Panc1 (cell line): ENCODE measurements around the gene RNF4. TPM values are rescaled to one million over a fixed set of nuclear protein-coding genes. Genes with fewer than 3 reads are reported as not detected.

Experiments used
- ATAC-seq: fragments of 200-7000 bp; cut with Tn5 transposase; 2 replicates; pipeline ENCODE4 v1.9.1; 2020; ENCODE audit warnings: mild to moderate bottlenecking, moderate library complexity
- BruUV-seq: library from RNA; stranded (reverse); fragments of 400-500 nt; replicated peaks from 2 replicates; lab custom pipeline; 2021; lab: Mats Ljungman, UMichigan
- CTCF ChIA-PET: fragments of 300-600 bp; sonication (Branson Sonifier 250); formaldehyde crosslinking; loops from one replicate; lab custom pipeline; 2022; ENCODE audit warnings: antibody characterized with exemption; lab: Charles Lee
- POLR2A ChIA-PET: fragments of 300-600 bp; sonication (Branson Sonifier 250); formaldehyde crosslinking; loops from one replicate; lab custom pipeline; 2022; ENCODE audit warnings: antibody characterized with exemption; lab: Charles Lee
- DNase-seq: peaks from one replicate; pipeline ENCODE4 v3.0.0-alpha.2; 2010; ENCODE audit warnings: low read depth, low spot score
- H3K27ac ChIP-seq: 2 replicates; pipeline ENCODE4 v1.5.1; 2011; ENCODE audit warnings: mild to moderate bottlenecking, low read length, inconsistent platforms
- H3K27me3 ChIP-seq: fragments of 200-500 bp; sonication (Bioruptor generic); 2 replicates; pipeline ENCODE4 v1.6.0; 2014; ENCODE audit warnings: low read length, inconsistent platforms; ENCODE audit not compliant: control insufficient read depth, insufficient read depth
- H3K36me3 ChIP-seq: fragments of 200-500 bp; sonication (Bioruptor generic); 2 replicates; pipeline ENCODE4 v1.5.1; 2014; ENCODE audit warnings: inconsistent platforms, mild to moderate bottlenecking, low read length, moderate library complexity; ENCODE audit not compliant: control insufficient read depth, insufficient read depth
- H3K4me1 ChIP-seq: 2 replicates; pipeline ENCODE4 v1.5.1; 2011; ENCODE audit warnings: inconsistent platforms, mild to moderate bottlenecking, low read length, moderate library complexity; ENCODE audit not compliant: control insufficient read depth, insufficient read depth
- H3K4me3 ChIP-seq, 2 experiments: 2 replicates each; pipeline ENCODE4 v1.5.1; 2011 to 2012; ENCODE audit warnings: low read depth in 2 of 2, low read length in 2 of 2, mild to moderate bottlenecking in 2 of 2, inconsistent platforms in 1 of 2, moderate library complexity in 1 of 2
- H3K9me3 ChIP-seq: fragments of 200-500 bp; sonication (Bioruptor generic); 2 replicates; pipeline ENCODE4 v1.5.1; 2014; ENCODE audit warnings: low read depth, mild to moderate bottlenecking, inconsistent platforms, low read length, moderate library complexity; ENCODE audit not compliant: control insufficient read depth, insufficient read depth
- CTCF ChIP-seq: fragments of 450-650 bp; IDR thresholded peaks from 2 replicates; pipeline ENCODE4 v1.5.1; 2017; ENCODE audit warnings: mild to moderate bottlenecking
- POLR2AphosphoS5 ChIP-seq: IDR thresholded peaks from 2 replicates; pipeline ENCODE4 v1.6.1; 2012; ENCODE audit warnings: mild to moderate bottlenecking, low read depth, low read length, moderate library complexity
- SIN3A ChIP-seq: IDR thresholded peaks from 2 replicates; pipeline ENCODE4 v1.6.1; 2012; ENCODE audit warnings: low read depth, mild to moderate bottlenecking, low read length, moderate library complexity, borderline replicate concordance; ENCODE audit not compliant: insufficient read depth
- TCF7L2 ChIP-seq: IDR thresholded peaks from 2 replicates; pipeline ENCODE4 v1.6.1; 2011; ENCODE audit warnings: mild to moderate bottlenecking, low read depth, low read length, inconsistent platforms
- in situ Hi-C: cut with HindIII; loops from 2 replicates; pipeline ENCODE4 v1.10.0; 2016; ENCODE audit warnings: low sequenced_read_pairs, low pct_unique_long_range_greater_than_20kb
- intact Hi-C: fragments of 100-400 bp; cut with micrococcal nuclease; formaldehyde crosslinking; loops from one replicate; pipeline ENCODE4 v1.10.0; 2022; ENCODE audit not compliant: unreplicated experiment
- total RNA-seq: library from RNA; stranded (reverse); gene quantifications from one replicate; pipeline ENCODE4 v1.2.1, GENCODE V29; 2021; ENCODE audit not compliant: unreplicated experiment
- TF ChIP-seq, protein P1 (sequence below), 2 experiments: IDR thresholded peaks; 2 replicates each; pipeline ENCODE4 v1.6.1; 2011 to 2012; ENCODE audit warnings: low read depth in 2 of 2, control low read depth in 1 of 2, low read length in 1 of 2, mild to moderate bottlenecking in 1 of 2, moderate library complexity in 1 of 2; ENCODE audit not compliant: insufficient read depth in 1 of 2

The RNF4 gene
- total RNA-seq, 1 experiment from 2014 or later: 55.0 TPM

DNA sequence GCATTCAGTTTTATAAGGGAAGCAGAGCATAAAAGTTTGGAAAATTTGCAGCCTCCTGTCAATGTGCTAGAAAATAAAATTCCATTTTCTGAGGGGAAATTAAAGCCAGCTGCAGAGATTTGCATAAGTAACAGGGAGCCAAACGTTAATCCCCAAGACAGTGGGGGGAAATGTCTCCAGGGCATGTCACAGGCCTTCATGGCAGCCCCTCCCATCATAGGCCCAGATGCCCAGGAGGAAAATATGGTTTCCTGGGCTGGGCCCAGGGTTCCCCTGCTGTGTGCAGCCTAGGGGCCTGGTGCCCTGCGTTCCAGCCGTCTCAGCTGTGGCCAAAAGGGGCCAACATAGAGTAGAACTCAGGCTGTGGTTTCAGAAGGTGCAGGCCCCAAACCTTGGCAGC lies 9.3 kb downstream of the RNF4 start:
- no peaks in the 10 kb centered on the region for H3K36me3 ChIP-seq
- ATAC-seq (peak; percentile 43; the same call in 1 of the 2 replicates), DNase-seq (no peak)
- CTCF ChIA-PET: no interaction called here
- in situ Hi-C loops (no loop called here), intact Hi-C loops (no loop called here)
- no peak for TF ChIP-seq CTCF
- TF ChIP-seq, protein P1, sequence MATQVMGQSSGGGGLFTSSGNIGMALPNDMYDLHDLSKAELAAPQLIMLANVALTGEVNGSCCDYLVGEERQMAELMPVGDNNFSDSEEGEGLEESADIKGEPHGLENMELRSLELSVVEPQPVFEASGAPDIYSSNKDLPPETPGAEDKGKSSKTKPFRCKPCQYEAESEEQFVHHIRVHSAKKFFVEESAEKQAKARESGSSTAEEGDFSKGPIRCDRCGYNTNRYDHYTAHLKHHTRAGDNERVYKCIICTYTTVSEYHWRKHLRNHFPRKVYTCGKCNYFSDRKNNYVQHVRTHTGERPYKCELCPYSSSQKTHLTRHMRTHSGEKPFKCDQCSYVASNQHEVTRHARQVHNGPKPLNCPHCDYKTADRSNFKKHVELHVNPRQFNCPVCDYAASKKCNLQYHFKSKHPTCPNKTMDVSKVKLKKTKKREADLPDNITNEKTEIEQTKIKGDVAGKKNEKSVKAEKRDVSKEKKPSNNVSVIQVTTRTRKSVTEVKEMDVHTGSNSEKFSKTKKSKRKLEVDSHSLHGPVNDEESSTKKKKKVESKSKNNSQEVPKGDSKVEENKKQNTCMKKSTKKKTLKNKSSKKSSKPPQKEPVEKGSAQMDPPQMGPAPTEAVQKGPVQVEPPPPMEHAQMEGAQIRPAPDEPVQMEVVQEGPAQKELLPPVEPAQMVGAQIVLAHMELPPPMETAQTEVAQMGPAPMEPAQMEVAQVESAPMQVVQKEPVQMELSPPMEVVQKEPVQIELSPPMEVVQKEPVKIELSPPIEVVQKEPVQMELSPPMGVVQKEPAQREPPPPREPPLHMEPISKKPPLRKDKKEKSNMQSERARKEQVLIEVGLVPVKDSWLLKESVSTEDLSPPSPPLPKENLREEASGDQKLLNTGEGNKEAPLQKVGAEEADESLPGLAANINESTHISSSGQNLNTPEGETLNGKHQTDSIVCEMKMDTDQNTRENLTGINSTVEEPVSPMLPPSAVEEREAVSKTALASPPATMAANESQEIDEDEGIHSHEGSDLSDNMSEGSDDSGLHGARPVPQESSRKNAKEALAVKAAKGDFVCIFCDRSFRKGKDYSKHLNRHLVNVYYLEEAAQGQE (IDR thresholded peaks at IDR 0.05; ENCODE audit: insufficient read depth in 1 of 2, low read depth in 2 of 2, low read length in 1 of 2): no peak
- TF ChIP-seq POLR2AphosphoS5: no peak
- TF ChIP-seq TCF7L2: no peak
- no peak for TF ChIP-seq SIN3A
- BruUV-seq: TSS peak; percentile 35
- no peaks in the 10 kb centered on the region for H3K27me3 ChIP-seq
- H3K4me1 ChIP-seq: peaks cover 4% of the 10 kb centered on the region
- no peaks in the 10 kb centered on the region for H3K9me3 ChIP-seq
- H3K4me3 ChIP-seq: no peak overlapping the region
- H3K27ac ChIP-seq: no peak overlapping the region
- POLR2A ChIA-PET: no interaction called here

DNA sequence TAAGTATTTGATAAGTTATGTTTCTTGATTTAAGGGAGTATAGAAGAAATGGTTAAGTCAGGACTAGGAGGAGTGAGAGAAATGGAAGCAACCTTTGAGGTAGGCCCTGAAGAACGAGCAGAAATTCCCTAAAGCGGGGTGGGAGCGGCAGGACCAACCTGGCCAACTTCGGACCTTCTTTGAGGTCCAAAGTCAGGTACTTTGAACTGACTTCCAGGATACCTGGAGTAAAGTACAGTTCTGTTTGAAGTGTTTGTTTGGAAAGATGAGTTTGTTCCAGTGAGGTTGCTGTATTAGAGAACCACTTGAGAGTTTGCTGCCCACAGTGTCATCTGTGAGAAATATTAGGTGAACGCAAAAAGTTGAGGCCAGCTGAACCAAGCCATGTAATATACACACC lies 11.7 kb downstream of the RNF4 start:
- in situ Hi-C loops (no loop called here), intact Hi-C loops (no loop called here)
- Histone ChIP-seq H3K4me1 (peaks cover 4% of the 10 kb centered on the region), H3K27ac (no peak overlapping the region), H3K27me3 (no peaks in the 10 kb centered on the region), H3K36me3 (no peaks in the 10 kb centered on the region), H3K9me3 (no peaks in the 10 kb centered on the region), H3K4me3 (no peak overlapping the region)
- DNase-seq (no peak), ATAC-seq (no peak)
- ChIA-PET POLR2A (no interaction called here), CTCF (no interaction called here)
- BruUV-seq: no TSS peak
- TF ChIP-seq CTCF (no peak), POLR2AphosphoS5 (no peak), SIN3A (no peak), TCF7L2 (no peak)
- TF ChIP-seq, protein P1 (IDR thresholded peaks at IDR 0.05; ENCODE audit: insufficient read depth in 1 of 2, low read depth in 2 of 2, low read length in 1 of 2): no peak
